SH-SY5Y (cell line): ENCODE data around the gene DHRS2.

Experiments
- GATA2 ChIP-seq: IDR thresholded peaks from 2 replicates; pipeline ENCODE4 v1.6.1; 2011; ENCODE audit warnings: mild to moderate bottlenecking, low read depth, low read length
- GATA3 ChIP-seq: IDR thresholded peaks from 2 replicates; pipeline ENCODE4 v1.6.1; 2011; ENCODE audit warnings: low read depth, mild to moderate bottlenecking, low read length, moderate library complexity

DHRS2 gene

GRCh38 chr14:23646648-23647549 lies 10.7 kb downstream of the DHRS2 start:
- TF ChIP-seq GATA2, result no peak
- TF ChIP-seq GATA3, result no peak

GRCh38 chr14:23647619-23648018 lies 11.5 kb downstream of the DHRS2 start:
- TF ChIP-seq GATA3 (no peak), GATA2 (no peak)

- TF ChIP-seq GATA3 (no peak), GATA2 (no peak)
These were observed 12.7 kb downstream of the DHRS2 start for GRCh38 chr14:23648764-23649460.

GRCh38 chr14:23650506-23650905 lies 14.3 kb downstream of the DHRS2 start:
- TF ChIP-seq GATA3, result no peak
- no peak for TF ChIP-seq GATA2

- no peak for TF ChIP-seq GATA3
- no peak for TF ChIP-seq GATA2
These were observed 16.9 kb downstream of the DHRS2 start for GRCh38 chr14:23653051-23653450.

- no peak for TF ChIP-seq GATA2
- TF ChIP-seq GATA3, result no peak
These were observed 18.1 kb downstream of the DHRS2 start for GRCh38 chr14:23654231-23654630.

GRCh38 chr14:23657959-23658470 lies 21.9 kb downstream of the DHRS2 start:
- TF ChIP-seq GATA2 (no peak), GATA3 (no peak)

- TF ChIP-seq GATA2 (no peak; the same call in 1 of the 2 replicates), GATA3 (no peak)
These were observed 24.4 kb downstream of the DHRS2 start for GRCh38 chr14:23660290-23661226.

GRCh38 chr14:23661542-23661941 lies 25.4 kb downstream of the DHRS2 start:
- no peak for TF ChIP-seq GATA2
- no peak for TF ChIP-seq GATA3

- TF ChIP-seq GATA2 (no peak), GATA3 (no peak)
These were observed 27.0 kb downstream of the DHRS2 start for GRCh38 chr14:23663127-23663526.

GRCh38 chr14:23663711-23664110 lies 27.5 kb downstream of the DHRS2 start:
- TF ChIP-seq GATA3, result no peak
- no peak for TF ChIP-seq GATA2

GRCh38 chr14:23664207-23664885 lies 28.2 kb downstream of the DHRS2 start:
- no peak for TF ChIP-seq GATA2
- TF ChIP-seq GATA3, result no peak

GRCh38 chr14:23665302-23666016 lies 29.3 kb downstream of the DHRS2 start:
- TF ChIP-seq GATA3, result no peak
- TF ChIP-seq GATA2, result no peak
